Measurements from ENCODE around the gene WFDC2.

The WFDC2 gene

DNA sequence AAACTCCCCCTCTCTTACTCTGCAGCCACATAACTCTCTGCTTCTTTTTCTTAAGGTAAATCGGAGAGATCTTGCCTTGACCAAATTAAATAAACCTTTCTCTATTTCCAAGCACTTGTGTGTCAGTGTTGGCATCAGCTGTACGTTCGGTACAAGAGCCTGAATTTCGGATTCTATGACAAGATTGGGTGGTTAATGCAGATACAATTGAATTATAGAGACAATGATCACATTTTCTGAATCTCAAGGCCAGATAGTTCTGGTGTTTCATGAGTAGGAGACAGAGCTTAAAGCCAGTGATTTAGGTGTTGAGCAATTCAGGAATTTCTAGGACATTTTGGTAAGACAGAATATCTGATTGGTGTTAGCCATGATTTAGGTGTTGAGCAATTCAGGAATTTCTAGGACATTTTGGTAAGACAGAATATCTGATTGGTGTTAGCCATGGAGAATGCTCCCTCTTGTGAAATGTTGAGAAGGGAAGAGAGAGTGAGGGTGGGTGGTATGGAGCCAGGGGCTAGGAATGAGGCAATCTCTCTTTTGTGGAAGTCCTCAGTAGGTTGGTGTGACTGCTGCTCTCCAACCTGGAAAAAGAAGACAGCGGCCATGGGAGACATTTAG is 40.8 kb downstream of the WFDC2 start:
- Histone ChIP-seq H3K4me1 (ENCODE audit: low read length) (peaks cover 20% of the 10 kb centered on the region), H3K79me2 (ENCODE audit: low read length) (no peaks in the 10 kb centered on the region), H3K9me2 (replicated peaks; ENCODE audit: insufficient read depth, low read length) (no peaks in the 10 kb centered on the region), H3K27me3 (replicated peaks; ENCODE audit: insufficient read depth, low read length) (no peaks in the 10 kb centered on the region), H3K4me3 (ENCODE audit: low read length) (no peak overlapping the region), H4K20me1 (ENCODE audit: insufficient read depth, low read length) (no peaks in the 10 kb centered on the region), H3K9me3 (replicated peaks; ENCODE audit: insufficient read depth, low read length) (no peaks in the 10 kb centered on the region), H3F3A (ENCODE audit: insufficient read depth, low read length) (peaks cover 9% of the 10 kb centered on the region; the same call in 1 of the 2 replicates), H2AFZ (ENCODE audit: low read length) (no peak overlapping the region), H3K36me3 (replicated peaks; ENCODE audit: insufficient read depth, low read length) (no peaks in the 10 kb centered on the region), H3K4me2 (ENCODE audit: low read depth, low read length) (no peak overlapping the region), H3K27ac (ENCODE audit: low read length) (no peak overlapping the region), H3K9ac (ENCODE audit: low read length) (no peak overlapping the region)
- TF ChIP-seq EZH2 (optimal IDR thresholded peaks at IDR 0.05; ENCODE audit: low read depth, low read length) (no peak), EZH2phosphoT487 (IDR thresholded peaks at IDR 0.05; ENCODE audit: low read length) (no peak)
- TF ChIP-seq, protein P1, sequence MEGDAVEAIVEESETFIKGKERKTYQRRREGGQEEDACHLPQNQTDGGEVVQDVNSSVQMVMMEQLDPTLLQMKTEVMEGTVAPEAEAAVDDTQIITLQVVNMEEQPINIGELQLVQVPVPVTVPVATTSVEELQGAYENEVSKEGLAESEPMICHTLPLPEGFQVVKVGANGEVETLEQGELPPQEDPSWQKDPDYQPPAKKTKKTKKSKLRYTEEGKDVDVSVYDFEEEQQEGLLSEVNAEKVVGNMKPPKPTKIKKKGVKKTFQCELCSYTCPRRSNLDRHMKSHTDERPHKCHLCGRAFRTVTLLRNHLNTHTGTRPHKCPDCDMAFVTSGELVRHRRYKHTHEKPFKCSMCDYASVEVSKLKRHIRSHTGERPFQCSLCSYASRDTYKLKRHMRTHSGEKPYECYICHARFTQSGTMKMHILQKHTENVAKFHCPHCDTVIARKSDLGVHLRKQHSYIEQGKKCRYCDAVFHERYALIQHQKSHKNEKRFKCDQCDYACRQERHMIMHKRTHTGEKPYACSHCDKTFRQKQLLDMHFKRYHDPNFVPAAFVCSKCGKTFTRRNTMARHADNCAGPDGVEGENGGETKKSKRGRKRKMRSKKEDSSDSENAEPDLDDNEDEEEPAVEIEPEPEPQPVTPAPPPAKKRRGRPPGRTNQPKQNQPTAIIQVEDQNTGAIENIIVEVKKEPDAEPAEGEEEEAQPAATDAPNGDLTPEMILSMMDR (IDR thresholded peaks at IDR 0.05; ENCODE audit: low read length): no peak
- no peak for DNase-seq

DNA sequence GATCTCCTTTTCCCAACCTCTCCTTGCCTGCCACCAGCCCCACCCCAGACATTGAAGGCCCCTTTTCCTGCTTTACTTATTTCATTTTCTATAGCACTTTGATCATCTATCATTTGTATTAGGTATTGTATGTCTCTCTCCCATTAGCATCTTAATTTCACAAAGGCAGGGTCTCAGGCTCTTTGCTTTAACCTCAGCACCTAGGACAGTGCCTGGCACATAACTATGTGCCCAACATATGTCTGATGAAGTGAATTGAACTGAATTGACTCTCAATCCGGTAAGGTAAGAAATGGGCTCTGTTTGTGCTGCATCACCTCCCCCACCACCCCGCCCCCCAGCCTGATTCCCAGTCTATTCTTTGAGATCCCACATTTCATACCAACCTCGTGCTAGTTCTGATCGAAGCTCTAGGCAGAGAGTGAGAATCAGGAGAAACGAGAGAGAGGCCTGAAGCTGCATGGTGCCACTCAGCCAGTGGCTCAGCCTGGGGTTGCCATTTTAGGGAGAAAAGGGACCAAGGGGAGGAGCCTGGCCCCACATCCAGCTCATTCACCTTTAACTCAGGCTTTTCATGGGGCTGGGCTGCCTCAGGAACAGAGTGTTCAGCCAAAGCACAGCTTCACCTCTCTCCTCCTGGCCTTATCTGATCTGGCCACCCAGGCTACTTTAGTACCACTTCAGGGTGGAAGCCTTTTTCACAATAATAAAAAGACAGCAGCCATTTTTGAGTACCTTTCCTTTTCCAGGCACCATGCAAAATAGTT is 45.8 kb downstream of the WFDC2 start, which contains the start of gene SPINT3:
Gene SPINT3, minus strand, starts transcription at position 476 of the 767 bp plus-strand sequence. Its CDS starts 14 bp downstream, at position 462.
- H3K36me3 ChIP-seq (replicated peaks; ENCODE audit: insufficient read depth, low read length): no peaks in the 10 kb centered on the region
- H4K20me1 ChIP-seq (ENCODE audit: insufficient read depth, low read length): no peaks in the 10 kb centered on the region
- H3K4me3 ChIP-seq (ENCODE audit: low read length): no peak within 1 kb of the TSS
- no peaks in the 10 kb centered on the region for H3K9me3 ChIP-seq (replicated peaks; ENCODE audit: insufficient read depth, low read length)
- H3K27ac ChIP-seq (ENCODE audit: low read length): no peak within 1 kb of the TSS
- H2AFZ ChIP-seq (ENCODE audit: low read length): no peak within 1 kb of the TSS
- H3K4me2 ChIP-seq (ENCODE audit: low read depth, low read length): no peak within 1 kb of the TSS
- no peak within 1 kb of the TSS for H3K9ac ChIP-seq (ENCODE audit: low read length)
- no peaks in the 10 kb centered on the region for H3F3A ChIP-seq (ENCODE audit: insufficient read depth, low read length)
- no peak for DNase-seq
- no peaks in the 10 kb centered on the region for H3K27me3 ChIP-seq (replicated peaks; ENCODE audit: insufficient read depth, low read length)
- H3K79me2 ChIP-seq (ENCODE audit: low read length): no peaks in the 10 kb centered on the region
- TF ChIP-seq, protein P1 (IDR thresholded peaks at IDR 0.05; ENCODE audit: low read length): no peak
- TF ChIP-seq EZH2phosphoT487 (IDR thresholded peaks at IDR 0.05; ENCODE audit: low read length): no peak
- no peak for TF ChIP-seq EZH2 (optimal IDR thresholded peaks at IDR 0.05; ENCODE audit: low read depth, low read length)
- no peaks in the 10 kb centered on the region for H3K4me1 ChIP-seq (ENCODE audit: low read length)
- no peaks in the 10 kb centered on the region for H3K9me2 ChIP-seq (replicated peaks; ENCODE audit: insufficient read depth, low read length)

DNA sequence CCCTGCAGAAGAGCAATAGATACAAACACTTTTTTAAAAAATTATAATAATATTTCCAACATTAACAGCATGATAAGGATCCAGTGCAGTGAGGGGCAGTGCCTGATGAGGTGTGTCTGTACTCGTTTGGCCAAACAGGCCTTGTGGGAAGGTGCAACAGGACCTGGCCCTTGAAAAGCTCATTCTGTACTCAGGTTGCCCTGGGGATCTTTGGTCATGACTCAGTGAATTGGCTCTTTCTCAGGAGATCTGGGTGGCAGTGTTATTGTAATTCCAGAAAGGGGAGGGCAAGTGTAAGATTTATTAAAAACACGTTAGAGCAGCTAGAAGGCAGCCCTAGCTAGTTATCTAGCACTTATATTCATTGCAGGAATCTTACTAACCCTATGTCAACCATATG is 48.7 kb downstream of the WFDC2 start:
- no peaks in the 10 kb centered on the region for H3K9me3 ChIP-seq (replicated peaks; ENCODE audit: insufficient read depth, low read length)
- no peak overlapping the region for H3K4me3 ChIP-seq (ENCODE audit: low read length)
- no peaks in the 10 kb centered on the region for H3K27me3 ChIP-seq (replicated peaks; ENCODE audit: insufficient read depth, low read length)
- H3F3A ChIP-seq (ENCODE audit: insufficient read depth, low read length): no peaks in the 10 kb centered on the region
- no peaks in the 10 kb centered on the region for H4K20me1 ChIP-seq (ENCODE audit: insufficient read depth, low read length)
- no peak overlapping the region for H3K4me2 ChIP-seq (ENCODE audit: low read depth, low read length)
- TF ChIP-seq EZH2phosphoT487 (IDR thresholded peaks at IDR 0.05; ENCODE audit: low read length) (no peak), EZH2 (optimal IDR thresholded peaks at IDR 0.05; ENCODE audit: low read depth, low read length) (no peak)
- TF ChIP-seq, protein P1 (IDR thresholded peaks at IDR 0.05; ENCODE audit: low read length): no peak
- no peak overlapping the region for H2AFZ ChIP-seq (ENCODE audit: low read length)
- no peak overlapping the region for H3K9ac ChIP-seq (ENCODE audit: low read length)
- no peaks in the 10 kb centered on the region for H3K79me2 ChIP-seq (ENCODE audit: low read length)
- no peak for DNase-seq
- H3K36me3 ChIP-seq (replicated peaks; ENCODE audit: insufficient read depth, low read length): no peaks in the 10 kb centered on the region
- no peak overlapping the region for H3K27ac ChIP-seq (ENCODE audit: low read length)
- no peaks in the 10 kb centered on the region for H3K4me1 ChIP-seq (ENCODE audit: low read length)
- no peaks in the 10 kb centered on the region for H3K9me2 ChIP-seq (replicated peaks; ENCODE audit: insufficient read depth, low read length)

All from MM.1S (cell line).